Muscle of leg (tissue), 16 donors: ENCODE results near the gene TMEM247. TPM values are rescaled to one million over a fixed set of nuclear protein-coding genes. Genes with fewer than 3 reads are reported as not detected.

Experiments
- DNase-seq: peaks from one replicate; pipeline ENCODE4 v3.0.0; 2013
- H3K27ac ChIP-seq: one replicate; pipeline ENCODE4 v1.5.1; 2013; ENCODE audit warnings: mild to moderate bottlenecking, low read length, control low read depth
- H3K27me3 ChIP-seq: one replicate; pipeline ENCODE4 v1.6.1; 2013; ENCODE audit warnings: low read length; ENCODE audit not compliant: control insufficient read depth, insufficient read depth
- H3K36me3 ChIP-seq: one replicate; pipeline ENCODE4 v1.6.1; 2013; ENCODE audit warnings: low read length; ENCODE audit not compliant: control insufficient read depth, insufficient read depth
- H3K4me1 ChIP-seq: one replicate; pipeline ENCODE4 v1.6.1; 2013; ENCODE audit warnings: low read length; ENCODE audit not compliant: control insufficient read depth, insufficient read depth
- H3K4me3 ChIP-seq: one replicate; pipeline ENCODE4 v1.5.1; 2013; ENCODE audit warnings: low read length, control low read depth
- H3K9me3 ChIP-seq: replicated peaks from 2 replicates; pipeline ENCODE4 v1.6.1; 2013; ENCODE audit warnings: low read depth, low read length; ENCODE audit not compliant: control insufficient read depth
- WGBS: methylation state at CpG from one replicate; pipeline ENCODE4 v1.1.5; 2013; ENCODE audit warnings: missing lambda C conversion rate; ENCODE audit not compliant: insufficient coverage; 5-methylcytosine and 5-hydroxymethylcytosine counted together
- long read RNA-seq, 11 donors: transcript quantifications; one replicate each; lab custom pipeline, GENCODE V29; 2026
- polyA plus RNA-seq, 8 donors: library from polyadenylated mRNA; unstranded; fragments of 120-200 nt; gene quantifications; one replicate each; pipeline versions ENCODE4 v1.2.1 to v1.2.3, GENCODE V29; 2013; ENCODE audit warnings: inconsistent platforms in 1 of 8, low replicate concordance in 1 of 8; ENCODE audit not compliant: insufficient read length in 8 of 8, insufficient read depth in 1 of 8
- total RNA-seq: library from RNA; stranded (reverse); fragments of 120-200 nt; gene quantifications from one replicate; pipeline ENCODE4 v1.2.4, GENCODE V29; 2013

Gene TMEM247
- total RNA-seq (not detected), polyA plus RNA-seq (not detected)
- long read RNA-seq, donor 1, result 0 reads
- long read RNA-seq, donor 2, result 0 reads
- long read RNA-seq, donor 3, result 0 reads
- long read RNA-seq, donor 4, result 0 reads
- long read RNA-seq, donor 5, result 0 reads
- long read RNA-seq, donor 6, result 0 reads
- long read RNA-seq, donor 7, result 0 reads
- long read RNA-seq, donor 8, result 0 reads
- long read RNA-seq, donor 9, result 0 reads
- long read RNA-seq, donor 10, result 0 reads
- long read RNA-seq, donor 11, result 0 reads

GRCh38 chr2:46479265-46479664, at the start of gene TMEM247:
TSS of gene TMEM247 (plus strand) at chr2:46479565.
- DNase-seq, result no peak
- 88% methylated on average over 4 of the region's 5 CpGs for WGBS
- no peaks in the 10 kb centered on the region for H3K4me1 ChIP-seq
- H3K27ac ChIP-seq, result no peak within 1 kb of the TSS
- no peaks in the 10 kb centered on the region for H3K9me3 ChIP-seq
- no peaks in the 10 kb centered on the region for H3K36me3 ChIP-seq
- peaks cover 8% of the 10 kb centered on the region for H3K27me3 ChIP-seq
- no peak within 1 kb of the TSS for H3K4me3 ChIP-seq

- H3K27ac ChIP-seq, result no peak overlapping the region
- no peaks in the 10 kb centered on the region for H3K36me3 ChIP-seq
- H3K4me1 ChIP-seq, result no peaks in the 10 kb centered on the region
- no CpG with 5 or more reads among the region's 1 CpG for WGBS
- DNase-seq, result no peak
- peaks cover 2% of the 10 kb centered on the region for H3K9me3 ChIP-seq
- H3K4me3 ChIP-seq, result no peak overlapping the region
- H3K27me3 ChIP-seq, result peaks cover 3% of the 10 kb centered on the region
Measured at GRCh38 chr2:46430413-46430812, 49.0 kb upstream of the TMEM247 start.

GRCh38 chr2:46430992-46431391, 48.4 kb upstream of the TMEM247 start:
- peaks cover 2% of the 10 kb centered on the region for H3K9me3 ChIP-seq

GRCh38 chr2:46431481-46432235, 47.7 kb upstream of the TMEM247 start:
- Histone ChIP-seq H3K36me3 (no peaks in the 10 kb centered on the region), H3K9me3 (peaks cover 2% of the 10 kb centered on the region), H3K4me1 (no peaks in the 10 kb centered on the region), H3K4me3 (no peak overlapping the region), H3K27ac (no peak overlapping the region), H3K27me3 (peaks cover 3% of the 10 kb centered on the region)
- no CpG with 5 or more reads among the region's 5 CpGs for WGBS
- DNase-seq, result no peak

More at GRCh38 chr2:46430992-46431391, 48.4 kb upstream of the TMEM247 start:
- Histone ChIP-seq H3K36me3 (no peaks in the 10 kb centered on the region), H3K27ac (no peak overlapping the region), H3K4me1 (no peaks in the 10 kb centered on the region), H3K27me3 (peaks cover 3% of the 10 kb centered on the region), H3K4me3 (no peak overlapping the region)
- WGBS, result 75% methylated on average over 1 of the region's 1 CpG
- DNase-seq, result no peak

- no CpG with 5 or more reads among the region's 3 CpGs for WGBS
- DNase-seq, result no peak
- Histone ChIP-seq H3K9me3 (no peaks in the 10 kb centered on the region), H3K27ac (no peak overlapping the region), H3K36me3 (no peaks in the 10 kb centered on the region), H3K4me3 (no peak overlapping the region), H3K27me3 (peaks cover 3% of the 10 kb centered on the region), H3K4me1 (no peaks in the 10 kb centered on the region)
Measured at GRCh38 chr2:46434851-46435273, 44.5 kb upstream of the TMEM247 start.

GRCh38 chr2:46435353-46435752, 44.0 kb upstream of the TMEM247 start:
- H3K4me3 ChIP-seq, result no peak overlapping the region
- H3K9me3 ChIP-seq, result no peaks in the 10 kb centered on the region
- no peaks in the 10 kb centered on the region for H3K4me1 ChIP-seq
- peaks cover 3% of the 10 kb centered on the region for H3K27me3 ChIP-seq
- DNase-seq, result no peak
- no peak overlapping the region for H3K27ac ChIP-seq
- H3K36me3 ChIP-seq, result no peaks in the 10 kb centered on the region

- 43% methylated on average over 2 of the region's 4 CpGs for WGBS
- Histone ChIP-seq H3K4me3 (no peak overlapping the region), H3K4me1 (no peaks in the 10 kb centered on the region), H3K27ac (no peak overlapping the region), H3K36me3 (no peaks in the 10 kb centered on the region), H3K27me3 (peaks cover 3% of the 10 kb centered on the region), H3K9me3 (no peaks in the 10 kb centered on the region)
- peak; percentile 59 for DNase-seq
Measured at GRCh38 chr2:46435796-46436360, 43.5 kb upstream of the TMEM247 start.

- Histone ChIP-seq H3K4me3 (no peak overlapping the region), H3K27ac (no peak overlapping the region), H3K4me1 (no peaks in the 10 kb centered on the region), H3K27me3 (peaks cover 3% of the 10 kb centered on the region), H3K9me3 (no peaks in the 10 kb centered on the region), H3K36me3 (no peaks in the 10 kb centered on the region)
- DNase-seq, result no peak
Measured at GRCh38 chr2:46436800-46437199, 42.6 kb upstream of the TMEM247 start.

GRCh38 chr2:46438102-46438501, 41.3 kb upstream of the TMEM247 start:
- Histone ChIP-seq H3K4me3 (no peak overlapping the region), H3K4me1 (no peaks in the 10 kb centered on the region), H3K9me3 (no peaks in the 10 kb centered on the region), H3K27me3 (peaks cover 3% of the 10 kb centered on the region), H3K36me3 (no peaks in the 10 kb centered on the region), H3K27ac (no peak overlapping the region)
- no peak for DNase-seq
- WGBS, result no CpG with 5 or more reads among the region's 1 CpG

- no peak for DNase-seq
- H3K4me1 ChIP-seq, result no peaks in the 10 kb centered on the region
- H3K36me3 ChIP-seq, result no peaks in the 10 kb centered on the region
- no peak overlapping the region for H3K27ac ChIP-seq
- H3K27me3 ChIP-seq, result peaks cover 3% of the 10 kb centered on the region
- 86% methylated on average over 1 of the region's 2 CpGs for WGBS
- no peak overlapping the region for H3K4me3 ChIP-seq
- no peaks in the 10 kb centered on the region for H3K9me3 ChIP-seq
Measured at GRCh38 chr2:46438794-46439193, 40.6 kb upstream of the TMEM247 start.
